ENCODE data around the gene CPNE9. TPM values are rescaled to one million over a fixed set of nuclear protein-coding genes. Genes with fewer than 3 reads are reported as not detected.
A peak's percentile ranks its signal among the peaks of the same experiment; 100 is the strongest.

The CPNE9 gene
- total and polyA plus RNA-seq, 5 experiments from 2014 or later, result 0.55 TPM; not detected in 4

GRCh38 chr3:9725775-9726515, 22.3 kb downstream of the CPNE9 start:
- no peak overlapping the region for H3K4me3 Mint-ChIP-seq
- H3K4me1 Mint-ChIP-seq, result peaks cover 21 to 35% (median 29%) of the 10 kb centered on the region in 4 donors
- H3K27me3 Mint-ChIP-seq, result no peaks in the 10 kb centered on the region
- peak overlapping the region in 2 of 10 donors; percentile 13 to 43 for H3K27ac Mint-ChIP-seq
- H3K36me3 Mint-ChIP-seq, result no peaks in the 10 kb centered on the region
- POLR2A ChIA-PET, result no interaction called here
- DNase-seq (no peak), ATAC-seq (no peak)
- no peaks in the 10 kb centered on the region for H3K9me3 Mint-ChIP-seq

GRCh38 chr3:9727041-9727595, 23.5 kb downstream of the CPNE9 start:
- ATAC-seq (peak; percentile 21 to 28), DNase-seq (peak in 9 of 10 donors; percentile 31 to 80 (median 59))
- no peaks in the 10 kb centered on the region for H3K27me3 Mint-ChIP-seq
- no peaks in the 10 kb centered on the region for H3K36me3 Mint-ChIP-seq
- H3K27ac Mint-ChIP-seq, result peak overlapping the region; percentile 39 to 92 (median 76)
- POLR2A ChIA-PET, result interaction anchor here (0.5 to 1.9 kb wide), 7 partner anchors 22 to 520 kb away, joined by 3 to 7 read pairs (median 4); partner anchors contain the start of genes ARPC4, JAGN1, MTMR14 and OGG1
- no peaks in the 10 kb centered on the region for H3K9me3 Mint-ChIP-seq
- H3K4me3 Mint-ChIP-seq, result peak overlapping the region; percentile 50 to 83 (median 72)
- peaks cover 22 to 35% (median 28%) of the 10 kb centered on the region in 4 donors for H3K4me1 Mint-ChIP-seq

- Mint-ChIP-seq H3K4me3 (peak overlapping the region in 6 of 10 donors; percentile 39 to 83 (median 70)), H3K27me3 (no peaks in the 10 kb centered on the region), H3K9me3 (no peaks in the 10 kb centered on the region), H3K4me1 (peaks cover 25 to 40% (median 34%) of the 10 kb centered on the region in 4 donors), H3K36me3 (no peaks in the 10 kb centered on the region), H3K27ac (peak overlapping the region in 7 of 10 donors; percentile 1 to 92 (median 67))
- ATAC-seq, result no peak
- no peak for DNase-seq
- POLR2A ChIA-PET, result interaction anchor here (0.5 to 1.9 kb wide), 6 partner anchors 21 to 162 kb away, joined by 3 to 7 read pairs (median 4); partner anchors contain the start of genes ARPC4, JAGN1, MTMR14 and OGG1
Observed at GRCh38 chr3:9727743-9728142, 24.1 kb downstream of the CPNE9 start.

- Mint-ChIP-seq H3K9me3 (no peaks in the 10 kb centered on the region), H3K4me1 (peaks cover 32 to 57% (median 51%) of the 10 kb centered on the region in 4 donors), H3K4me3 (peak overlapping the region in 4 of 10 donors; percentile 12 to 73 (median 49)), H3K27ac (peak overlapping the region in 1 of 10 donors; percentile 60), H3K36me3 (peaks cover 0 to 11% (median 0%) of the 10 kb centered on the region in 3 donors), H3K27me3 (no peaks in the 10 kb centered on the region)
- DNase-seq (no peak), ATAC-seq (no peak)
- POLR2A ChIA-PET, result interaction anchor here (0.6 to 2.9 kb wide), 3 partner anchors 68 to 333 kb away, joined by 3 to 15 read pairs (median 9); partner anchors contain the start of gene SETD5
Observed at GRCh38 chr3:9729419-9729818, 25.8 kb downstream of the CPNE9 start.

GRCh38 chr3:9730657-9731205, 27.1 kb downstream of the CPNE9 start:
- H3K27ac Mint-ChIP-seq, result peak overlapping the region; percentile 92 to 99 (median 95)
- DNase-seq, result no peak
- ATAC-seq, result peak; percentile 37 to 45
- H3K36me3 Mint-ChIP-seq, result peaks cover 0 to 23% (median 0%) of the 10 kb centered on the region in 3 donors
- peaks cover 34 to 69% (median 59%) of the 10 kb centered on the region in 4 donors for H3K4me1 Mint-ChIP-seq
- H3K9me3 Mint-ChIP-seq, result no peaks in the 10 kb centered on the region
- POLR2A ChIA-PET, result interaction anchor here (0.6 to 5.5 kb wide), 12 partner anchors 15 to 590 kb away, joined by 3 to 52 read pairs (median 4); partner anchors contain the start of genes ARPC4, CRELD1, MTMR14 and OGG1
- peak overlapping the region; percentile 83 to 99 (median 93) for H3K4me3 Mint-ChIP-seq
- H3K27me3 Mint-ChIP-seq, result no peaks in the 10 kb centered on the region

- H3K27ac Mint-ChIP-seq, result peak within 1 kb of the TSS; percentile 92 to 99 (median 95)
- H3K4me3 Mint-ChIP-seq, result peak within 1 kb of the TSS; percentile 84 to 99 (median 94)
- DNase-seq (peak; percentile 95 to 99 (median 99)), ATAC-seq (peak; percentile 93)
- POLR2A ChIA-PET, result interaction anchor here (0.5 to 5.5 kb wide), 16 partner anchors 14 to 589 kb away, joined by 3 to 52 read pairs (median 4); partner anchors contain the start of genes ARPC4, CRELD1, JAGN1 and MTMR14
- peaks cover 37 to 70% (median 63%) of the 10 kb centered on the region in 4 donors for H3K4me1 Mint-ChIP-seq
- H3K9me3 Mint-ChIP-seq, result no peaks in the 10 kb centered on the region
- H3K27me3 Mint-ChIP-seq, result no peaks in the 10 kb centered on the region
- peaks cover 0 to 29% (median 0%) of the 10 kb centered on the region in 3 donors for H3K36me3 Mint-ChIP-seq
Observed at GRCh38 chr3:9731206-9732079, 27.8 kb downstream of the CPNE9 start, which contains the start of gene BRPF1. Gene BRPF1, plus strand, starts transcription at chr3:9731735. Its CDS starts 2,406 bp downstream, at chr3:9734141.

- Mint-ChIP-seq H3K27me3 (no peaks in the 10 kb centered on the region), H3K4me3 (peak overlapping the region; percentile 84 to 98 (median 93)), H3K27ac (peak overlapping the region; percentile 85 to 98 (median 94)), H3K9me3 (no peaks in the 10 kb centered on the region), H3K4me1 (peaks cover 37 to 70% (median 63%) of the 10 kb centered on the region in 4 donors), H3K36me3 (peaks cover 0 to 37% (median 0%) of the 10 kb centered on the region in 3 donors)
- POLR2A ChIA-PET, result interaction anchor here (0.5 to 5.5 kb wide), 16 partner anchors 12 to 588 kb away, joined by 3 to 52 read pairs (median 4); partner anchors contain the start of genes ARPC4, CRELD1, JAGN1 and MTMR14
- ATAC-seq (no peak), DNase-seq (peak in 9 of 10 donors; percentile 17 to 71 (median 35))
Observed at GRCh38 chr3:9732080-9732739, 28.6 kb downstream of the CPNE9 start.

- DNase-seq, result no peak
- POLR2A ChIA-PET, result interaction anchor here (0.5 to 5.5 kb wide), 10 partner anchors 11 to 519 kb away, joined by 3 to 52 read pairs (median 6); partner anchors contain the start of genes ARPC4, MTMR14, OGG1 and TADA3
- Mint-ChIP-seq H3K4me3 (peak overlapping the region; percentile 84 to 98 (median 93)), H3K27ac (peak overlapping the region; percentile 85 to 98 (median 94)), H3K9me3 (no peaks in the 10 kb centered on the region), H3K36me3 (peaks cover 0 to 41% (median 0%) of the 10 kb centered on the region in 3 donors), H3K27me3 (no peaks in the 10 kb centered on the region), H3K4me1 (peaks cover 32 to 67% (median 58%) of the 10 kb centered on the region in 4 donors)
- ATAC-seq, result no peak
Observed at GRCh38 chr3:9732740-9733115, 29.1 kb downstream of the CPNE9 start.

- Mint-ChIP-seq H3K9me3 (no peaks in the 10 kb centered on the region), H3K4me1 (peaks cover 28 to 59% (median 56%) of the 10 kb centered on the region in 4 donors), H3K4me3 (peak overlapping the region in 1 of 10 donors; percentile 50), H3K27ac (peak overlapping the region in 4 of 10 donors; percentile 9 to 66 (median 40)), H3K36me3 (peaks cover 5 to 80% (median 12%) of the 10 kb centered on the region in 3 donors), H3K27me3 (no peaks in the 10 kb centered on the region)
- ATAC-seq, result no peak
- POLR2A ChIA-PET, result no interaction called here
- DNase-seq, result no peak
Observed at GRCh38 chr3:9736831-9737230, 33.2 kb downstream of the CPNE9 start.

- POLR2A ChIA-PET, result no interaction called here
- Mint-ChIP-seq H3K4me3 (no peak overlapping the region), H3K36me3 (peaks cover 5 to 94% (median 15%) of the 10 kb centered on the region in 3 donors), H3K9me3 (no peaks in the 10 kb centered on the region), H3K4me1 (peaks cover 16 to 45% (median 36%) of the 10 kb centered on the region in 4 donors), H3K27ac (peak overlapping the region in 1 of 10 donors; percentile 58), H3K27me3 (no peaks in the 10 kb centered on the region)
- no peak for DNase-seq
- ATAC-seq, result no peak
Observed at GRCh38 chr3:9739181-9739580, 35.5 kb downstream of the CPNE9 start.

GRCh38 chr3:9742560-9742959, 38.9 kb downstream of the CPNE9 start:
- Mint-ChIP-seq H3K9me3 (no peaks in the 10 kb centered on the region), H3K27ac (peak overlapping the region in 2 of 10 donors; percentile 2 to 3), H3K4me3 (no peak overlapping the region), H3K27me3 (no peaks in the 10 kb centered on the region), H3K36me3 (peaks cover 5 to 96% (median 19%) of the 10 kb centered on the region in 3 donors), H3K4me1 (peaks cover 6 to 19% (median 11%) of the 10 kb centered on the region in 4 donors)
- POLR2A ChIA-PET, result no interaction called here
- ATAC-seq, result no peak
- DNase-seq, result no peak
